22Rv1 (cell line): ENCODE data around the gene IER5.

Experiments
- ZFX ChIP-seq: fragments of 450-650 bp; IDR thresholded peaks from 2 replicates; pipeline ENCODE4 v1.6.1; 2017; ENCODE audit warnings: antibody characterized with exemption, borderline replicate concordance
- TF ChIP-seq, protein P1 (sequence below): fragments of 450-650 bp; IDR thresholded peaks from 2 replicates; pipeline ENCODE4 v1.5.1; 2017; ENCODE audit warnings: mild to moderate bottlenecking

DNA sequence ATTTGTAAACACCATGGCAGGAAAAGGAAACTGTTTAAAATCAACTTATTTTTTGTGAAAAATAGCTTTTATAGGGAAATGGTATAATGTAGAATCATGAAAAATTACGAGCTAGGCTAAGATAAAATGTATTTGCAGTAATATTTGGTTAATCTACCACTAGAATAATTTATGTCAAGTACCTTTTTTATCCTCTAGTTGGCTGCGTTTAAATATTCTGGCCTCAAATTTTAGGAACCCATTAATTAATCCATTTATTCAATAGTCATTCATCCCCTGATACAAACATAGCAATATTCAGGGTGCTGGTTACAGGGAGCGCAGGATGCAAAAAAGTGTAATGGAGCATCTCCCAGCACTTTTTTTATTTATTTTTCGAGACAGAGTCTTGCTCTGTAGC is 8.6 kb upstream of the IER5 start:
- TF ChIP-seq, protein P1, sequence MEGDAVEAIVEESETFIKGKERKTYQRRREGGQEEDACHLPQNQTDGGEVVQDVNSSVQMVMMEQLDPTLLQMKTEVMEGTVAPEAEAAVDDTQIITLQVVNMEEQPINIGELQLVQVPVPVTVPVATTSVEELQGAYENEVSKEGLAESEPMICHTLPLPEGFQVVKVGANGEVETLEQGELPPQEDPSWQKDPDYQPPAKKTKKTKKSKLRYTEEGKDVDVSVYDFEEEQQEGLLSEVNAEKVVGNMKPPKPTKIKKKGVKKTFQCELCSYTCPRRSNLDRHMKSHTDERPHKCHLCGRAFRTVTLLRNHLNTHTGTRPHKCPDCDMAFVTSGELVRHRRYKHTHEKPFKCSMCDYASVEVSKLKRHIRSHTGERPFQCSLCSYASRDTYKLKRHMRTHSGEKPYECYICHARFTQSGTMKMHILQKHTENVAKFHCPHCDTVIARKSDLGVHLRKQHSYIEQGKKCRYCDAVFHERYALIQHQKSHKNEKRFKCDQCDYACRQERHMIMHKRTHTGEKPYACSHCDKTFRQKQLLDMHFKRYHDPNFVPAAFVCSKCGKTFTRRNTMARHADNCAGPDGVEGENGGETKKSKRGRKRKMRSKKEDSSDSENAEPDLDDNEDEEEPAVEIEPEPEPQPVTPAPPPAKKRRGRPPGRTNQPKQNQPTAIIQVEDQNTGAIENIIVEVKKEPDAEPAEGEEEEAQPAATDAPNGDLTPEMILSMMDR: no peak
- no peak for TF ChIP-seq ZFX
